ENCODE results near the gene ZFHX3. TPM values are rescaled to one million over a fixed set of nuclear protein-coding genes. Genes with fewer than 3 reads are reported as not detected.

Gene ZFHX3
- total RNA-seq, 2 donors from 2014 or later, result 0.79 to 2.2 TPM

DNA sequence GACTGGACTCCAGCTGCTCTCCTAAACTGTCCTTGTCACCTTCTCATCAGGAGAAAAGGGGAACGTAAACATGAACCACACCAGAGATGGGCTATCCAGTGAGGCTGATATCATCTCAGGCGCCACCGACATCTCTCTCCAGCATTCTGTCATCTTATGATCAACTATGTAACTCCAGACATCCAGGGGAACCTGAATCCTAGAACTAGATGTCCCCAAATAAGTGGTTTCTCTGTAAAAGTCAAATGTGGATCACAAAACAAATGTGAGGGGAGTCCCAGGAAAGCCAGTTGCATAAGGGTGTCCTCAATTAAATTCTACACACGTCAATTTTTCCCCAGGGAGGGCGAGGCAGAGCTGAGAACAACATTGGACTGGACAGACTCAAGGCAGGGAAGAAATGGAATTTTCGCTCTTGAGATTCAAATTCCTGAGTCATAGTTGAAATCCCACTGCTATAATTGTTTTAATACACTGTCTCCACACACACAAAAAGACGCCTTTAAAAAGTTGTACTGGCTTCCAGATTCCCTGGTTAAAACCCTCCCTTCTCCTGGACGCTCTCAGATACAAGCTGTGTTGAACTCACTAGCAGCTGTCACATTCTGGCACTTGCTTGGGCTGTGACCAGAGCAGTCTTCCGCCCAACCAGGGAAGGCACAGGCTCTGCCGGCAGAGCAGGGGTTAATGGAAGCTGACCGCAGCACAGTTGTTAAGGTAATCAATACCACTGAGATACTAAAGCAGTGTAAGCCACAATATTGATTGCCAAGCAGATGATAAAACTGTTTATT is 62.6 kb downstream of the ZFHX3 start:
- H3K4me3 Mint-ChIP-seq, result no peak overlapping the region
- WGBS, 2 experiments (ENCODE audit: insufficient coverage in 1 of 2, insufficient read length in 1 of 2), result 86 to 88% methylated on average over 8 to 11 of the region's 11 CpGs
- H3K4me3 ChIP-seq (ENCODE audit: low read length), result no peak overlapping the region
- H3K27ac Mint-ChIP-seq, result no peak overlapping the region
- no peaks in the 10 kb centered on the region for H3K9me3 ChIP-seq (ENCODE audit: control insufficient read depth, low read length)
- peaks cover 2% of the 10 kb centered on the region for H3K27me3 Mint-ChIP-seq (ENCODE audit: insufficient read depth)
- no peak overlapping the region for H3K27ac ChIP-seq (ENCODE audit: low read depth, low read length)
- H3K9ac ChIP-seq (ENCODE audit: extremely low read depth, low read length, poor library complexity, severe bottlenecking), result no peak overlapping the region
- DNase-seq, result peak; percentile 34
- H3K36me3 ChIP-seq (ENCODE audit: control insufficient read depth, insufficient read depth, low read length), result no peaks in the 10 kb centered on the region
- H3K9me3 Mint-ChIP-seq, result no peaks in the 10 kb centered on the region
- H3K4me1 Mint-ChIP-seq, result peaks cover 11% of the 10 kb centered on the region
- peaks cover 7% of the 10 kb centered on the region for H3K4me1 ChIP-seq (ENCODE audit: control insufficient read depth, insufficient read depth, low read length)
- no peaks in the 10 kb centered on the region for H3K27me3 ChIP-seq (ENCODE audit: control insufficient read depth, insufficient read depth, low read length, poor library complexity, severe bottlenecking)
- no peak for TF ChIP-seq CTCF (conservative IDR thresholded peaks at IDR 0.05)
- H3K36me3 Mint-ChIP-seq (ENCODE audit: low read depth), result no peaks in the 10 kb centered on the region

DNA sequence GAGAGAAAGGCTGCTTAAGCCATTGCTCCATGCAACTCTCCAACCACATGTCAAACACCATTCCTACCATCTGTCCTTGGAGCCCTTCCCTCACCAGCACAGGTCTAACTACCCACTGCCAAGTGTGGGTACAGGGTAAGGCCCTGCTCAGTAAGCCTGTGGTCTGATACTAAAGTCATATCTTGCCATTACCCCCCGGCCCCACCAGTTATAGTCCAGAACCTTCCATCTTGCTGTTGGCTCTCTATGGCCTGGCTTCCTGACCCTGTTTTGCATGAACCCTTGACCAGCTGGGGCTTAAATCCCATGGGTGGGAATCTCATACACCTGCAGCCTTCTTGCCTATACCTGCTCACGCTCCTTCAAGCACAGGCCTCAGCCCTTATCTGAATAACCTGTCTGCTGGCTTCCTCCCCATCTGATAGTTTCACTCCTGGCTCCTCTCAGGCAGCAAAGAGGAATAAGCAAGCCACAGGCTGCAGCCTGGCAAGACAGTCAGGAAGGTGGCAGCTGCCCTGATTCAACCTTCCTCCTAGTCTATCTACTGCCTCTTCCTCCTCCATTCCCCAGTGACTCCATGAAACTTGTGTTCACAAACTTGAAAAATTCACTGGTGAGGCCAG is 64.1 kb downstream of the ZFHX3 start:
- H3K4me1 ChIP-seq (ENCODE audit: control insufficient read depth, insufficient read depth, low read length), result peaks cover 4% of the 10 kb centered on the region
- no peaks in the 10 kb centered on the region for H3K9me3 Mint-ChIP-seq
- H3K9me3 ChIP-seq (ENCODE audit: control insufficient read depth, low read length), result no peaks in the 10 kb centered on the region
- no peak for TF ChIP-seq CTCF (conservative IDR thresholded peaks at IDR 0.05)
- H3K9ac ChIP-seq (ENCODE audit: extremely low read depth, low read length, poor library complexity, severe bottlenecking), result no peak overlapping the region
- H3K27me3 Mint-ChIP-seq (ENCODE audit: insufficient read depth), result peaks cover 2% of the 10 kb centered on the region
- peaks cover 11% of the 10 kb centered on the region for H3K4me1 Mint-ChIP-seq
- 92 to 100% methylated on average over 2 of the region's 2 CpGs for WGBS, 2 experiments (ENCODE audit: insufficient coverage in 1 of 2, insufficient read length in 1 of 2)
- no peak for DNase-seq
- H3K36me3 ChIP-seq (ENCODE audit: control insufficient read depth, insufficient read depth, low read length), result no peaks in the 10 kb centered on the region
- H3K36me3 Mint-ChIP-seq (ENCODE audit: low read depth), result no peaks in the 10 kb centered on the region
- no peaks in the 10 kb centered on the region for H3K27me3 ChIP-seq (ENCODE audit: control insufficient read depth, insufficient read depth, low read length, poor library complexity, severe bottlenecking)
- no peak overlapping the region for H3K27ac ChIP-seq (ENCODE audit: low read depth, low read length)
- H3K4me3 Mint-ChIP-seq, result no peak overlapping the region
- H3K4me3 ChIP-seq (ENCODE audit: low read length), result no peak overlapping the region
- no peak overlapping the region for H3K27ac Mint-ChIP-seq

DNA sequence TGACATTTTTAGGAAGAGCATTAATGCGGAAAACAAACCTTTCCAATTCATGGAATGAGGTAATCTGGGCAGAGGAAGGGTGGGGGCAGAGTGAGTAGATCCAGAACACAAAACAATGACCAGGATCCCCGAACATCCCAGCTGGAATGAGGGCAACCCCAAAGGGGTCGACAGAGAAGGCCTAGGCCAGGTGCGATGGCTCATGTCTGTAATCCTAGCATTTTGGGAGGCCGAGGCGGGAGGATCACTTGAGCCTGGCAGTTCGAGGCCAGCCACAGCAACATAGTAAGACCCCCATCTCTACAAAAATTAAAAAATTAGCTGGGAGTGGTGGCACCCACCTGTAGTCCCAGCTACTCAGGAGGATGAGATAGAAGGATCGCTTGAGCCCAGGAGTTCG is 64.7 kb downstream of the ZFHX3 start:
- Mint-ChIP-seq H3K4me1 (peaks cover 11% of the 10 kb centered on the region), H3K9me3 (no peaks in the 10 kb centered on the region), H3K36me3 (ENCODE audit: low read depth) (no peaks in the 10 kb centered on the region), H3K27ac (no peak overlapping the region), H3K4me3 (no peak overlapping the region), H3K27me3 (ENCODE audit: insufficient read depth) (peaks cover 2% of the 10 kb centered on the region)
- WGBS, 2 experiments (ENCODE audit: insufficient coverage in 1 of 2, insufficient read length in 1 of 2), result 93 to 95% methylated on average over 4 to 9 of the region's 9 CpGs
- Histone ChIP-seq H3K27me3 (ENCODE audit: control insufficient read depth, insufficient read depth, low read length, poor library complexity, severe bottlenecking) (no peaks in the 10 kb centered on the region), H3K36me3 (ENCODE audit: control insufficient read depth, insufficient read depth, low read length) (no peaks in the 10 kb centered on the region), H3K4me3 (ENCODE audit: low read length) (no peak overlapping the region), H3K9ac (ENCODE audit: extremely low read depth, low read length, poor library complexity, severe bottlenecking) (no peak overlapping the region), H3K9me3 (ENCODE audit: control insufficient read depth, low read length) (no peaks in the 10 kb centered on the region), H3K27ac (ENCODE audit: low read depth, low read length) (no peak overlapping the region), H3K4me1 (ENCODE audit: control insufficient read depth, insufficient read depth, low read length) (peaks cover 4% of the 10 kb centered on the region)
- TF ChIP-seq CTCF (conservative IDR thresholded peaks at IDR 0.05), result no peak
- no peak for DNase-seq
